Stimulated activated CD4-positive, alpha-beta T cell treated with anti-CD3 and anti-CD28 coated beads, Interleukin-12 subunit alpha, Interleukin-12 subunit beta, amount 100 ng/mL, for 24 hours (primary cell): ENCODE results near the gene PPIL6.

Experiments used
- DNase-seq, 2 experiments: peaks; one replicate each; pipeline ENCODE4 v3.0.0-alpha.2; 2020; ENCODE audit warnings: low read depth in 2 of 2

PPIL6 gene

GRCh38 chr6:109363753-109364152 is 76.7 kb downstream of the PPIL6 start:
- no peak for DNase-seq

- DNase-seq: no peak
These were observed 78.1 kb downstream of the PPIL6 start for GRCh38 chr6:109362102-109362884.

DNA sequence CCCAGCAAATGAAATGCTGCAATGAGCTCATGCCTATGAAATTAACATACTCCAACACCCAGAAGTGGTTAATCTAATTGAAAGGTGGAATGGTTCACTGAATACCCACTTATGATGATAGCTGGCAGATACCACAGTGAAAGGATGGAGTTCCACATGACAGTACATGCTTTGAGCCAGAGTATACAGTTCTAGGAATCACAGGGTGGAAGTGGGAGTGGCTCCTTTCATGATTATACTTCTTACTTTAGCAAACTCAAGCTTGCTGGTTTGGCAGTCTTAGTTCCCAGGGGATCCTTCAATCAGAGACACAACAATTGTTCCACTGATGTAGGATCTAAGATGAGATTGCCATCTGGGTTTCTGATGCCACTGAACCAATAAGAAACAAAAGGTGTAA is 79.6 kb downstream of the PPIL6 start:
- no peak for DNase-seq

GRCh38 chr6:109360281-109360680 is 80.1 kb downstream of the PPIL6 start:
- DNase-seq: no peak

GRCh38 chr6:109359248-109359647 is 81.2 kb downstream of the PPIL6 start:
- DNase-seq: no peak

DNA sequence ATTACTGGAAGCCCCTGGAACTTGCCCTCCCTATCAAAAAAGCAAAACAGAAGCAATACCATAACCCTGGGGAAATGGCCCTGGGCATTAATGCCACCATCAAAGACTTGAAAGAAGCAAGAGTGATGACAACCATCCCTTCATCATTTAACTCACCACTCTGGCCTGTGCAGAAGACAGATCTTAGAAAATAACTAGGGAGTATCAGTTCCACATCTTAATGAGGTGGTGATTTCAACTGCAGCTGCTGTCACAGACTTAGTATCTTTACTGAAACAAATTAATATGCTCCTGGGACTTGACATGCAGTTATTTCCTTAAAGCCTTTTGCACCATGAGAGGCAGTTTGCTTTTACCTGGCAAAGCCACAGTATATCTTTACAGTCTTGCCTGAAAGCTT is 82.2 kb downstream of the PPIL6 start:
- no peak for DNase-seq

GRCh38 chr6:109356237-109356636 is 84.2 kb downstream of the PPIL6 start:
- no peak for DNase-seq

GRCh38 chr6:109351231-109352130 is 88.9 kb downstream of the PPIL6 start:
- no peak for DNase-seq

DNA sequence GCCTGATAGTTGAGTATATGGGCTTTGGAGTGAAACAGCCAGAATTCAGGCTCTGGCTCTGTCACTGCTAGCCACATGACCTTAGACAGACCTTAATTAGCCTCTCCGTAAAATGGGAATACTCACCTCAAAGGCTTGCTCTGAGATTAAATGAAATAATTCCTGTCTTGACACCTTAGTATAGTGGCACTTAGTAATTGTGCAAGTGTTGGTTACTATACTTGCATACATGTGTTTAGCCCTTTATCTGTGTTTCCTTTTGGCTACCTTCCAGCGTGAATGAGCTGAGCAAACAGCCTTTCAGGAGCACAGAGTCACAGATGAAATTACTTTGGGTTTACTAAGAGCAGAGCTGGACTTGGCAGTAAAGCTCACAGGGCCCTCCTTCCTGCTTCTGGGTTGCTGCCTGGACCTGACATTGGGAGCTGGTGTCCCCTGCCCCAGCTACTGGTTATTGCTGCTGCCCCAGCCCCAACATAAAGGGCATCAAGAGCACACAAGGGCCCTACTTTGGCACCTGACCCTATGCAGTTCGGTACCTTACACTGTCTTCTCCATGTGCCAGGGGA is 90.9 kb downstream of the PPIL6 start:
- DNase-seq: no peak

- DNase-seq: no peak
These were observed 92.2 kb downstream of the PPIL6 start for GRCh38 chr6:109348226-109348625.

DNA sequence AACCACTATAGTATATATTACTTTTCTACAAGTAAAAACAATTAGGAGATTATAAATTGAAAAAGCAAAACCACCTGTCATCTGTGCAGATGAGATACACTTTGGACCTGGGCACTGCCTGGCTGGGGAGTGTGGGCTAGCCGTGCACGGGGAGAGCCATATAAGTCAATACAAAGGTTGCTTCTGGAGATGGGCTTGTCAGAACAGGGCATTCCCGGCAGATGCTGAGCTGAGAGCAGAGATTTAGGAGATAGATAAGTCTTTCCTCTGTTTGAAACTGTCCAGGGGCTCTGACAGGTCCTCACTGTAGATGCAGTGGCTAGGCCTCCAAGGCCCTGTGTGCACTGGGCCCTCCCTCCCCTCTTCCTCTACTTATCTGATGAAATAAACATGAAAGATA is 92.6 kb downstream of the PPIL6 start:
- no peak for DNase-seq

DNA sequence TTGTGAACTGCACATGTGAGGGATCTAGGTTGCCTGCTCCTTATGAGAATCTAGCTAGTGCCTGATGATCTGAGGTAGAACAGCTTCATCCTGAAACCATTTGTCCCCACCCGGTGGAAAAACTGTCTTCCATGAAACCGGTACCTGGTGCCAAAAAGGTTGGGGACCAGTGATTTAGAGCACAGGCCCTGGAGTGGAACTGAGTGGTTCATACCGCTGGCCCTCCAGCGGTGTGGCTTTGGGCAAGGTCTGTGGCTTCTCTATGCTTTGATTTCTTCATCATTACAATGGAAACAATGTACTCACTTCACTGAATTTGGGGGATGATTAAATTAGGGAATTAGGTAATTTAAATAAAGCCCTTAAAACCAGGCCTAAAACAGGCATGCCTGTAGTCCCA is 94.4 kb downstream of the PPIL6 start:
- no peak for DNase-seq

DNA sequence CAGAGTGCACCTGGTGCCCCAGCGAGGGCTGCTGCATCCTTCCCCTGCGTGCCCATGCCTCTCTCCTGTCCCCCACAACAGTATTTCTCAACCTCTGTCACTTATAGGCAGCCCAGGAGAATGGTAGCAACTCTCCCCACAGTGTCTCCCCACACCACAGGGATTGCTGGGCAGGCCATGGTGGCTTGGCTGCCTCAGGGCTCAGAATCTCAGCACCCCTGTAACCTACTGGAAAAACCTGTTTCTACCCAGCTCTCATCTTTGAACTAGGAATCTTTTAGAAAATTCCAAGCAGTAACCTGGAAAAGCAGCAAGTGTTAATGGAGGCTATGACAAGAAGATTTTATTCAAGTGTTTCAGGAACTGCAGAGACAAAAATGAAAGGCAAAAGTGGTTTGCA is 96.2 kb downstream of the PPIL6 start:
- DNase-seq: no peak

- DNase-seq: no peak
These were observed 96.9 kb downstream of the PPIL6 start for GRCh38 chr6:109343518-109343917.

DNA sequence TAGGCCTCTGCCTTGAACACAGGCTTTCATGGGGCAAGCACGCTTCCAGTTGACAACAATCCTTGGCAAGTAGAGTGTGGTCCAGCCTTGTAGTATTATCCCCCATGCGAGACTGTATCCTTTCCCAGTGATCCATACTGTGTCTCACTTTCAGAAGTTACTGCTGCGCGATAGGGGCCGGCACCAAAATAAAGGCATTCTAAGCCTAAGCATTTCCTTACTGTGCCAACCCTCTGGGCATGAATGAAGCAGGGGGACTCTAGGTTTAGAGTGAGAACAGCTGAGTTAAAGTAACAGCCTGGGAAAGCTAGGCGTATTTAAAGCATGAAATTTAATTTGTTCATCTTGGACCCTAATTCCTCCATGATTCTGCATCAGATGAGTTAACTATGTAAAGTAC is 97.5 kb downstream of the PPIL6 start:
- DNase-seq: no peak

- no peak for DNase-seq
These were observed 97.9 kb downstream of the PPIL6 start for GRCh38 chr6:109342506-109342905.

DNA sequence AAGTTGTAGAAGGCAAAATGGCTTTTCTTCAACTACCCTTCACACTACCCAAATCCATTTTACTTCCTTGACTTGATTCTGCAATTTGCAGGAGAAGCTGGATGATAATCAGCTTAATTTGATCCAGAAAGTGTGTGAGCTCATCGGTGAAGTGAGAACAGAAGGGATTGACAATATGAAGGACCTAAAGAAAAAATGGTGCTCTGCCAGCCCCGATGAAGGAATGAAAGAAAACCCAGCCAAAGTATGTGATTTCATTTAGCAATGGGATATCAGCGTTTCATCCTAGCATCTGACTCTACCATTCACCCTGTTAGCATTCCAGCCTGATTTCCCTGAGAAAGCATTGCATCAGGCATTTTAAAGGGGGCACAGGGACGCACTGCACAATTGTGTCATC is 99.6 kb downstream of the PPIL6 start:
- no peak for DNase-seq
